Stimulated activated CD4-positive, alpha-beta T cell treated with anti-CD3 and anti-CD28 coated beads, TNF-alpha, amount 100 ng/mL, for 4 hours (primary cell): Measurements from ENCODE around the gene KLHDC9.
"Not testable (repeated sequence)": the region's sequence is repeated elsewhere in the genome, so short reads cannot be mapped to it uniquely, and the experiment has no call there.

Source experiments
- DNase-seq, 3 experiments: peaks; one replicate each; pipeline ENCODE4 v3.0.0-alpha.2; 2020; ENCODE audit warnings: low read depth in 3 of 3

KLHDC9 gene

GRCh38 chr1:161098210-161099068 is at the start of gene KLHDC9:
TSS of gene KLHDC9 (plus strand) at chr1:161098361. CDS start at chr1:161098536, 175 bp downstream.
- DNase-seq: peak in 2 of 3 experiments; percentile 29 to 32

GRCh38 chr1:161048949-161049722 is 49.0 kb upstream of the KLHDC9 start:
- no peak for DNase-seq

- DNase-seq: no peak
Measured at GRCh38 chr1:161051219-161051618, 46.9 kb upstream of the KLHDC9 start.

GRCh38 chr1:161052899-161053298 is 45.3 kb upstream of the KLHDC9 start:
- no peak for DNase-seq

- DNase-seq: no peak
Measured at GRCh38 chr1:161054232-161054631, 43.9 kb upstream of the KLHDC9 start.

GRCh38 chr1:161054805-161055204 is 43.4 kb upstream of the KLHDC9 start:
- DNase-seq: no peak

GRCh38 chr1:161059293-161059692 is 38.9 kb upstream of the KLHDC9 start:
- DNase-seq: no peak

- no peak for DNase-seq
Measured at GRCh38 chr1:161061419-161061818, 36.7 kb upstream of the KLHDC9 start.

- not testable (repeated sequence) for DNase-seq
Measured at GRCh38 chr1:161063936-161064335, 34.2 kb upstream of the KLHDC9 start.

- not testable (repeated sequence) for DNase-seq
Measured at GRCh38 chr1:161065681-161066080, 32.5 kb upstream of the KLHDC9 start.

GRCh38 chr1:161066694-161067093 is 31.5 kb upstream of the KLHDC9 start:
- no peak for DNase-seq

GRCh38 chr1:161068306-161069234 is 29.6 kb upstream of the KLHDC9 start:
- peak; percentile 56 to 65 (median 56) for DNase-seq

GRCh38 chr1:161069241-161069640 is 28.9 kb upstream of the KLHDC9 start:
- DNase-seq: no peak

GRCh38 chr1:161069731-161070270 is 28.4 kb upstream of the KLHDC9 start, which contains the start of gene ARHGAP30:
TSS of gene ARHGAP30 (minus strand) at chr1:161069891. CDS start at chr1:161069624, 267 bp downstream.
- peak; percentile 42 to 67 (median 57) for DNase-seq

- no peak for DNase-seq
Measured at GRCh38 chr1:161070761-161071160, 27.4 kb upstream of the KLHDC9 start.

- DNase-seq: peak in 1 of 3 experiments; percentile 26
Measured at GRCh38 chr1:161071886-161072371, 26.2 kb upstream of the KLHDC9 start.

- DNase-seq: no peak
Measured at GRCh38 chr1:161072751-161073449, 25.3 kb upstream of the KLHDC9 start.

- no peak for DNase-seq
Measured at GRCh38 chr1:161073474-161074121, 24.6 kb upstream of the KLHDC9 start.

- DNase-seq: no peak
Measured at GRCh38 chr1:161074676-161075368, 23.3 kb upstream of the KLHDC9 start.
